GM23338 (cell line): ENCODE data around the gene CLCN2. TPM values are rescaled to one million over a fixed set of nuclear protein-coding genes. Genes with fewer than 3 reads are reported as not detected.

Experiments used
- CREB1 ChIP-seq: fragments of 250-450 bp; sonication (Bioruptor Pico); IDR thresholded peaks from 2 replicates; pipeline ENCODE4 v1.5.0; 2020; ENCODE audit warnings: low read depth, mild to moderate bottlenecking, moderate library complexity
- EZH2phosphoT487 ChIP-seq: fragments of 200-600 bp; sonication (generic); IDR thresholded peaks from one replicate; pipeline ENCODE4 v1.8.1; 2018; ENCODE audit warnings: antibody characterized with exemption; ENCODE audit not compliant: unreplicated experiment
- POLR2AphosphoS5 ChIP-seq: IDR thresholded peaks from 2 replicates; pipeline ENCODE4 v1.6.1; 2016; ENCODE audit warnings: antibody characterized with exemption, low read depth
- STAT1 ChIP-seq: IDR thresholded peaks from one replicate; pipeline ENCODE4 v1.6.1; 2016; ENCODE audit warnings: antibody characterized with exemption; ENCODE audit not compliant: unreplicated experiment
- ZNF114 ChIP-seq: fragments of 250-450 bp; sonication (Bioruptor Pico); IDR thresholded peaks from 2 replicates; pipeline ENCODE4 v1.5.0; 2020; ENCODE audit warnings: mild to moderate bottlenecking, moderate library complexity
- ZNF331 ChIP-seq: fragments of 250-450 bp; sonication (Bioruptor Pico); IDR thresholded peaks from 2 replicates; pipeline ENCODE4 v1.5.0; 2020; ENCODE audit warnings: low read depth, mild to moderate bottlenecking, moderate library complexity
- ZNF462 ChIP-seq: fragments of 250-450 bp; sonication (Bioruptor Pico); IDR thresholded peaks from 2 replicates; pipeline ENCODE4 v1.5.0; 2020; ENCODE audit warnings: mild to moderate bottlenecking, moderate library complexity
- polyA plus RNA-seq: library from polyadenylated mRNA; unstranded; fragments of >200 nt; fragmentation: Nextera tagmentation; extraction: Ambion mirVana; gene quantifications from 2 replicates; pipeline ENCODE4 v1.2.1, GENCODE V29; 2016
- total RNA-seq: library from RNA; depleted of rRNA; stranded (reverse); fragments of >200 nt; shearing (Covaris generic); gene quantifications from 2 replicates; pipeline ENCODE4 v1.2.3, GENCODE V29; 2014
- TF ChIP-seq, protein P1 (sequence below): IDR thresholded peaks from 2 replicates; pipeline ENCODE4 v1.6.1; 2016; ENCODE audit warnings: antibody characterized with exemption

Gene CLCN2
- total and polyA plus RNA-seq, 2 experiments from 2014 or later, result 7.0 to 9.2 TPM

- TF ChIP-seq ZNF462 (CRISPR knock-in tag) (no peak), EZH2phosphoT487 (no peak), STAT1 (no peak), ZNF114 (no peak), POLR2AphosphoS5 (no peak), ZNF331 (CRISPR knock-in tag) (no peak), CREB1 (CRISPR knock-in tag) (no peak)
- TF ChIP-seq, protein P1, sequence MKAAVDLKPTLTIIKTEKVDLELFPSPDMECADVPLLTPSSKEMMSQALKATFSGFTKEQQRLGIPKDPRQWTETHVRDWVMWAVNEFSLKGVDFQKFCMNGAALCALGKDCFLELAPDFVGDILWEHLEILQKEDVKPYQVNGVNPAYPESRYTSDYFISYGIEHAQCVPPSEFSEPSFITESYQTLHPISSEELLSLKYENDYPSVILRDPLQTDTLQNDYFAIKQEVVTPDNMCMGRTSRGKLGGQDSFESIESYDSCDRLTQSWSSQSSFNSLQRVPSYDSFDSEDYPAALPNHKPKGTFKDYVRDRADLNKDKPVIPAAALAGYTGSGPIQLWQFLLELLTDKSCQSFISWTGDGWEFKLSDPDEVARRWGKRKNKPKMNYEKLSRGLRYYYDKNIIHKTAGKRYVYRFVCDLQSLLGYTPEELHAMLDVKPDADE, result no peak
Measured at GRCh38 chr3:184383033-184383740, 21.8 kb upstream of the CLCN2 start (continued).
